Bone marrow (tissue), 2 donors: ENCODE measurements around the gene PPP1R2.
"Not testable (repeated sequence)": the region's sequence is repeated elsewhere in the genome, so short reads cannot be mapped to it uniquely, and the experiment has no call there.

Source experiments
- DNase-seq, 2 donors: peaks; one replicate each; lab custom pipeline; 2025; lab: John Stamatoyannopoulos, UW

The PPP1R2 gene

DNA sequence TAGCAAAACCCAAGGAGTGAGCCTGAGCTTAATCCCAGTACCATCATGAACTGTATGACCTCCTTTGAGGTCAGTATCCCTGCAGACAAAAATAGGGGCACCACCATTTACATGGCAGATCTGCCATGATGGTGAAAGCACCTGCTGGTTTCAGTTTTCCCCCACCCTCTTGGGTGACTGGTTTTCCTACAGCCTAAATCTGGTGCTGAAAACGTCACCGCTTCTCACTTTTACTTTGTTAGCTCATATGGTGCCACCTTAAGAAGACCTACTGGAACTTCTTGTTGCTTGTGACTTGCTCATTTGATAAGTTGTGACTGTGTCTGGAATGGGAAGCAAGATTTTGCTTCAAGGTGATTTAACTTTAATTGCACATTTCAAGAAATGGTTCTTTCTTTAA lies 5.1 kb downstream of the PPP1R2 start:
- DNase-seq: no peak

DNA sequence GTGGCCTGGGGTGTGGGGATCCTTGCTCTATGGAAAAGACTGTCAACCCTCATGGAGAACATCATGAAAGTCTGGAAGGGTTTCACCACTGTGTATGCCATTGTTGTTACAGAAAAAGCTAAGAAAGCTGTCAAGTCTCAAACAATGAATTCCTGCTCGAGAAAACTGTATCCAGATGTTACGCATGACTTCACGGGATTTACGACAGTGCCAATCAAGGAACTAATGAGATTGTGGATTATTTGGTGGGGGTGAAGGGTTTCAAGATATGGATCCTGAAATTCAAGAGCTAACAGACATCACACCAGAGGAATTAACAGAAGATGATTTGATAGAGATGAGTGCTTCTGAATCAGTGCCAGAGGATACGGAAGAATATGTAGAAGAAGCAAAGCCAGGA lies 7.8 kb downstream of the PPP1R2 start:
- DNase-seq: no peak

DNA sequence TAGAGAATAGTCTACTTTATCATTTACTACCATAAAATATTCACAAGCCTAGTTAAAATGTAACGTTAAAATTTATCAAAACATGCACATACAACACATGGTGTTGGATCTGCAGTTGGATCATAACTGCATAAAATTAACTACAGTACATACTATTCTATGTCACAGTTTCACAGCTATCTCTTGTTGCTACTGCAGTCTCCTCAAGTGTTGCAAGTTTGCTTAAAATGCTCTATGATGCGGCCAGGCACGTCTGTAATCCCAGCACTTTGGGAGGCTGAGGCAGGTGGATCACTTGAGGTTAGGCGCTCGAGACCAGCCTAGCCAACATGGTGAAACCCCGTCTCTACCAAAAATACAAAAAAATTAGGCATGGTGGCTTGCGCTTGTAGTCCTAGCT lies 10.3 kb downstream of the PPP1R2 start:
- DNase-seq: no peak

DNA sequence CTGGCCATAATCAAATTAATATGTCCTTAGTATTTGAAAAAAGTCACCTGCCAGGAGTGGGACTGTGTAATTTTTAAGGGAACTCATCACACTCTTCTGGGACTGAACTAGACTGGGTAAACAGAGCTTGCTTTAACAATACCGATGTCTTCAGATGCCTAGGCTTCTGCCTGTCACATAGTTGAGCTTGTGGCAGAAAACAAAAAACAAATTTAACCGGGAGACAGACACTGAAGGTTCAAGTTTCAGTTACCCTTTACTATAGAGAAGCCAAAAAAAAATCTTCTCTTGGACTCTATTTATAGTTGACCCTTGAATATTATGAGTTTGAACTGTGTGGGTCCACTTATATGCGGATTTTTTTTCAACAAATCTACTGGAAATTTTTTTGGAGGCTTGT lies 10.8 kb downstream of the PPP1R2 start:
- no peak for DNase-seq

DNA sequence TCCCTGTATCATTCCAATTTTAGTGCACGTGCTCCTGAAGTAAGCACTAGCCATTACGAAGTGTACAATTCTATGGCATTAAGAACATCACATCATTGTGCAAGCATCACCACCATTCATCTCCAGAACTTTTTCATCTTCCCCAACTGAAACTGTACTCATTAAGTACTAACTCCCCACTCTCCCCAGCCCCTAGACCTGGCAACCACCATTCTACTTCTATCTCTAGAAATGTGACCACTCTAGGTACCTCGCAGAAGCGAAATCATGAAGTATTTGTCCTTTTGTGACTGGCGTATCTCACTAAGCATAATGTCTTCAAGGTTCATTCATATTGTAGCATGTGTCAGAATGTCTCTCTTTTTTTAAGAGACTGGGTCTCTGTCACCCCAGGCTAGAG lies 11.4 kb downstream of the PPP1R2 start:
- no peak for DNase-seq

DNA sequence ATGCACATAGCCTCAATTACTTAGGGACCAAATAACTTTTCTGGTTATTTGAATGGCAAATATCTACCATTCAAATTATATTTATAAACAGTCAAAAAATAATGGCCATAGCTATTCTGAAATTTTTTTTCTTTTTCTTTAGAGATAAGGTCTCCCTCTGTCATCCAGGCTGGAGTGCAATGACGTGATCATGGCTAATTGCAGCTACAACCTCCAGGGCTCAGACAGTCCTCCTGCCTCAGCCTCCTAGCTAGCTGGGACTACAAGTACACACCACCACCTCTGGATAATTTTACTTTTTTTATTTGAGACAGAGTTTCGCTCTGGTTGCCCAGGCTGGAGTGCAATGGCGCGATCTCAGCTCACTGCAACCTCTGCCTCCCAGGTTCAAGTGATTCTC lies 16.6 kb downstream of the PPP1R2 start:
- DNase-seq: no peak

DNA sequence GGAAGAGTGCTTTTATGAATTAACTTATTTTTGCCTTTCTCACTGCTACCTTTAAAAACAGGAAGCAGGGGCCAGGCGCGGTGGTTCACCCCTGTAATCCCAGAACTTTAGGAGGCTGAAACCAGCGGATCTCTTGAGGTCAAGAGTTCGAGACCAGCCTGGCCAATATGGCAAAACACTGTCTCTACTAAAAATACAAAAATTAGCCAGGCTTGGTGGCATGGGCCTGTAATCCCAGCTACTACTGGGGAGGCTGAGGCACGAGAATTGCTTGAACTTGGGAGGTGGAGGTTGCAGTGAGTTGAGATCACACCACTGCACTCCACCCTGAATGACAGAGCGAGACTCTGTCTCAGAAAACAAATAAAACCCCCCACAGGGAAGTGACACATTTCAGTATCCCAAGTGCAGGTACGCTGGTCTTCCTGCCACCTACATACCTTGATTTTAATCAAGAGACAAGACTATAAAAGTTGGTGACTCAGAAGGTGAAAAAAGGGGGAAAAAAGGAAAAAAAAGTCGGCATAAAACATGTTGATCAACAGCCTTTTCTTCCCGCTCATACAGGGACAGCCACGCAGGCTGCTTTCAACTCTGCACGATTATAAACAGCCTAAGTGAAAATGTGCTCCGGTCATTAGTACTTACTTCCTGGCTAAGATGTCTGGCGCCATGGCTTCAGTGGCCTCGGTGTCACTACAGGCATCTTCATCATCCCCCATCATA lies 18.8 kb downstream of the PPP1R2 start:
- DNase-seq: no peak

DNA sequence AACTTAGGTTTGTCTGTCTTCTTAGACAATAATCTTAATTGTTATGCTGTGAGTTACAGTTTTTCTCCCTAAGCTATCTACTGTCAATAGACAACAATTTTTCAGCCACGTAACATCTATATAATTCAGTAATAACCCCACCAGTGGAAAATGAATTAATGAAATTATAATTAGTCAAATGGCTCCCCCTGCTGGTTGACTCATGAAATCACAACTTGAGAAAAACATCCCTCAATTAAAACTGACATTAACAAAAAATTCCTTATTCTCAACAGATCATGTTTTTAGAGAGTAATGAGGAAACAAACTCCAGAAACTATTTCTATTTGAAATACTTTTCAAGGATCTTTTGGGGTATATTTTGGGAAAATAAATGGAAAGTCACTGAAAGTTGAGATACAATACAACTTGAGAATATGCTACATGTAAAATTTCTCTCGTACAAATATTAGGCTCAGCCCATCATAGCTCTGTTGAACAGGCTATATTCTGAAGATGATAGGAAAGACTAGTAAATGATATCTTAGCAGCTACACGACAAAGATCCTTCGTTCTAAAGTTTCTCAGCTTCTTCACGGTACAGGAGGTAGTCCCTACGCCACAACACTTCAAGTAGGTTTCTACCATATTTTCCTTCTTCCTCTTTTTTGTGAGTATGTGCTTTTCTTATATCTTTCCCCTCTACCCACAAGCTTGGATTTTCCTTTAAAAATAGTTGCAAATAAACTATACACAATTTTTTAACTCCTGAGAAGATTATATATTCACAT lies 20.7 kb downstream of the PPP1R2 start:
- no peak for DNase-seq

DNA sequence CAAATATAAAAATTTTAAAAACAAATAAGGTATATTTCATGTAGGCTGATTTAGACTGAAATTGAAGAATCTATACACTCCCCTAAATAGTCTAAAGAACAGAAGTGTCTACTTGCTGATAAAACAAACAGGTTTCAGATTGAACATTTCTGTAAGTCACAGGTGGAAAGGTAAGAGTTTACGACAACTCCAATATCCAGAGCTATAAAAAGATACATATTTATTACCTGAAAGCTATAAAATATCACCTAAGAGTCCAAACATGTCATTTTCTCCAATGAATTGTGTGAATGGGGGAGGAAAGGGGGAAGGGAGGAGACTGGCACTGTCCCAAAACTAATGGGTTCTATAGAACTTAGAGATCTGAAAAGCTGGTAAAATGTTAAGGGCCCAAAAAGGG lies 26.1 kb downstream of the PPP1R2 start:
- no peak for DNase-seq

DNA sequence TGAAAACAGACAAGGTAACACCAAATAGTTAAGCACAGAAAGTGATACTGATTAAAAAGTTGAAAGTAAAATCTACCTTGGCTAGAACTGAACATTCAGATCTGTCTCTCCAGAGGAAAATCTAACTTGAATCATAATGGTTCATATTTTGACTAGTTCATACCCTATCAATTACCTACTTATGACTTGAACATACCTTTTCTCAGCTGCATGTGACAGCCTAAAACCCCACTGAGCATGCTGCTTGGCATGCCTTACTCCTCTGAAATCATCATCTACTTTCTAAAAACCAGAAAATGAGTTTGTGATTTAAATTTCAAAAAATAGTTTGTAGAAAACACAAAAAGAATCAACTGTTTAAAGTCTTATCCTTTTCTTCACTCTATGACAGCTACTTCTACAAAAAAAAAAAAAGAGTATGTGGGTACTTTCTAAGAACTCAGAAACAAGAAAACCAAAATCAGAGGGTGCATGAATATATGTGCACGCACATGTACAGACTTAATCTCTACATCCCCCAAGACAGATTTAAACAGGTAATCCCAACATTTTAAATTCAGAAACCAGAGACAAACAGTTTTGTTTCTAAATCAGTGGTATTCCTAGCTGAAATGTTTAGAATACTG lies 28.4 kb downstream of the PPP1R2 start:
- DNase-seq: not testable (repeated sequence)

DNA sequence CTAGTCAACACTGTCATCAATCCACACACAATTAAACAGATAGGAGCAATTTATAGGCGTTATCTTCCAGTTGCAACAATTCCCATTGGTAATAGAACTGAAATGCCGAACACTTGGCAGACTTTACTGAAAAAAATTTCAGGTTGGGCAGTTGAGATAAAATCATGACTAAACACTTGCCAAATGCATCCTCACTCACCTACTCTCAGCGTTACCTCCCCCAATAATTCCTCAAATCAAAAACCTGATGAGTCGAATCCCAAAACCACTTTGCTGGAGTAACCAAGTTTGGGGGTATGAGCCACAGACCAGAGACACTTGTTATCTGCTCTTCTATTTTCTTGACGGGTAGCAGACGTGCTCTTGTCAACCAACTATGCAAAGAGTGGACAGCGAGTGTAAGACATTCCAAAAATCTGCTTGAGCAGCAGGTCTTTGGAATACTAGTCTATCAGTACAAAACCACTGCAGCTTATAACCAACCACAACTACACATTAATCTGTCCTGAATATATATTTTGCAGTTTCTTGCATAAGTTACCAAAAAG lies 30.3 kb downstream of the PPP1R2 start:
- DNase-seq: no peak

DNA sequence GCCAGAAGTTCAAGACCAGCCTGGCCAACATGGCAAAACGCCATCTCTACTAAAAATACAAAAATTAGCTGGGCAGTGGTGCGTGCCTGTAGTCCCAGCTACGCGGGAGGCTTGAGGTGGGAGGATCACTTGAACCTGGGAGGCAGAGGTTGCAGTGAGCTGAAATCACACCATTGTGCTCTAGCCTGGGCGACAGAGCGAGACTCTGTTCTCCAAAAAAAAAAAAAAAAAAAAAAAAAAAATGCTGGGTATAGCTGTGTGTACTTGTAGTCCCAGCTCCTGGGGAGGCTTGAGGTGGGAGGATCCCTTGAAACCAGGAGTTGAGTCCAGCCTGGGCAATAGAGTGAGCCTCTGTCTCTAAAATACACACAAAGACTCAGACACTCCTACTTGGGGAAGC lies 32.0 kb downstream of the PPP1R2 start:
- DNase-seq: no peak

DNA sequence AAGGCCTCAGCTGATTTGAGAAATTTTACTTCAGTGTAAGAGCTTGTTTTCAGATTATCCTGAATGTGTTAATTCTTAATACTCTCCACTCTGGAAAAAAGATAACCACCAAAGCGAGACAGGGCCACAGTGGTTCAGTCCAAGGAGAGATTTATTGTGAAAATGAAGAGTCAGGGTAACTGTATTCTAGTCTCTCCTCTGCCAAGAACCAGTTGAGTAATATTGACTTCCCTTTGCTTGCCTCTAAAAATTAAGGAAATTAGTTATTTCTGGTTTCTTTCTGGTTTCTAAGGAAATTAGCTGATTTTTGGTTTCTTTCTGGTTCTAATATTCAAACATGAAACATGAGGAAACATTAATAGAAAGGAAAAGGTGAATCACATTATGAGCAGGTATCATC lies 34.9 kb downstream of the PPP1R2 start:
- DNase-seq: no peak

DNA sequence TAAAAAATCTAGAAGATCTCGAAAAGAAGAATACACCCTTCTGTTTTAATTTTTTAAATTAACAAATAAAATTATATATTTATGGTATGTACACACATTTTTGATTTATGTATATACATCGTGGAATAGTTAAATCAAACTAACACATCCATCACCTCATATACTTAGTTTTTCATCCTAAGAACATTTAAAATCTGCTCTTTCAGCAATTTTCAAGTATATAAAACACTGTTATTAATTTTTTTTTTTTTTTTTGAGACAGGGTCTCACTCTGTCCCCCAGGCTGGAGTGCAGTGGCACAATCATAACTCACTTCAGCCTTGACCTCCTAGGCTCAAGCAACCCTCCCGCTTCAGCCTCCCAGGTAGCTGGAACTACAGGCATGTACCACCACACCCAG lies 67.5 kb downstream of the PPP1R2 start:
- no peak for DNase-seq

DNA sequence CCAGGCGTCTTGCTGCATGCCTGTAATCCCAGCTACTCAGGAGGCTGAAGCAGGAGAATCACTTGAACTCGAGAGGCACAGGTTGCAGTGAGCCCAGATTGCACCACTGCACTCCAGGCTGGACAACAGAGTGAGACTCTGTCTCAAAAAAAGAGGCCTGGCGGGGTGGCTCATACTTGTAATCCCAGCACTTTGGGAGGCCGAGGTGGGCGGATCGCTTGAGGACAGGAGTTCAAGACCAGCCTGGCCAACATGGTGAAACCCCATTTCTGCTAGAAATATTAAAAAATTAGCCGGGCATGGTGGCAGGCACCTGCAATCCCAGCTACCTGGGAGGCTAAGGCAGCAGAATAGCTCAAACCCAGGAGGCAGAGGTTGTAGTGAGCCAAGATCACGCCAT lies 68.0 kb downstream of the PPP1R2 start:
- not testable (repeated sequence) for DNase-seq

DNA sequence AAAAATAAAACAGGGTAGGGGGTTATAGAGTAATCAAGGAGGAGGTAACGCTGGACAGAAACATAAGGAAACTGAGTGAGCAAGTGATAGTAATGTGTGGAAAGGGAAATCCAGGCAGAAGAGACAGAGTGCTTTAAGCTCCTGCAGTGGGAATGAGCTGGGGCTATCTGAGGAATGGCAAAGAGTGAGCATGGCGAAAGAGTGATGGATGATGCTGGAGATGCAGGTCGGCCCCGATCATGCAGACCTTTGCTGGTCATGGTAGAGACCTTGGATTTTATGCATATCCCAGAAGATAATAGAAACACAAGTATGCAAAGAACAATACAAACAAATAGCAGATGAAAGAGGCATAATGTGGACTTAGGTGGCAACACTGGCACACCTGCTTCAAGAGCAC lies 74.3 kb downstream of the PPP1R2 start:
- no peak for DNase-seq

DNA sequence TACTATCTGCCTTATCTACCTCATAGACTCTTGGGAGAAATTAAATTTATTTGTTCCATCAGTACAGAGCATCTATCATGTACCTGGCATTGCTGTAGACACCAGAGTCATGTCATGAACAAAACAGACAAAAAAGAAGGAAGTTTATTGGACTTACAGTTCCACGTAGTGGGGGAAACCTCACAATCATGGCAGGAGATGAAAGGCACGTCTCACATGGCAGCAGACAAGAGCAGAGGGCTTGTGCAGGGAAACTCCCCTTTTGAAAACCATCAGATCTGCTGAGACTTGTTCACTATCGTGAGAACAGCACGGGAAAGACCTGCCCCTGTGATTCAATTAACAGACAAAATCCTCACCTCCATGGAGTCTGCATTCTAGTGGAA lies 74.7 kb downstream of the PPP1R2 start:
- no peak for DNase-seq

DNA sequence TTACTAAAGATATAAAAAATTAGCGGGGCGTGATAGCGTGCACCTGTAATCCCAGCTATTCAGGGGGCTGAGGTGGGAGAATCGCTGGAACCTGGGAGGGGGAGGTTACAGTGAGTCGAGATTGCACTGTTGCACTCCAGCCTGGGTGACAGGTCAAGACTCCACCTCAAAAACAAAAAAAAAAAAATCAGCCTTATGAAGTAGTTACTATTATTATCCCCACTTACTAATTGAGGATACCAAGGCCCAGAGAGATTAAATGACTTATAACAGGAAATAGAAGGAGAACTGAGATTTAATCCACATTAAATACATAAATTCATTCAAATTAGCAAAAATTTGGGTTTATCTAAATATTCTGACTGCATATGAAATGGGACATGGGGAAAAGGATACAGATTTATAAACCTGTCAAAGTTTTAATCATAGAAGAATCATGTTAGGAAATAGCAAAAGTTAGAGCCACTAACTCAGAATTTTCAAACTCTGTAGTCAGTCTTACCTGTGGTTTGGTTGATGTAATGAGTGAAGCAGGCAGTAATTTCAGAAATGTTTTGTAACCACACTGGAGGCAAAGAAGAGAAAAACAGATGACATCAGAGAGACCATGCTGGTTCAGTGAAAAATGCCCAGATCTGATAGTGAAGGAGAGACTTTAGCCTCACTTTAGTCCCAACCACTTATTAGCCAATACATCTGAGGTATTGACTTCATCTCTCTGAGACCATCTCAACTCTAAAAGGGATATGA lies 75.3 kb downstream of the PPP1R2 start:
- DNase-seq: no peak

DNA sequence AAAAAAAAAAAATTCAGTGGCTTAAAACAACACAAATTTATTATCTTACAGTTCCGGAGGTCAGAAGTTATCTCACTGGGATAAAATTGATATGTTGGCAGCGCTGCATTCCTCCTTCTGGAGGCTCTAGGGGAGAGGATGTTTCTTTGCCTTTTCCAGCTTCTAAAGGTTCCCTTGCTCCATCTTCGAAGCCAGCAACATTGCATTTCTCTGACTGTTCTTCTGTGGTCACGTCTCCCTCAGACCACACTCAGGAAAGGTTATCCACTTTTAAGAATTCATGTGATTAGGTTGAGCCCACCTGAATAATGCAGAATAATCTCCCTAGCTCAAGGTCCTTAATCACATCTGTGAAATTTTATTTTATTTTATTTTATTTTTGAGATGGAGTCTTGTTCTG lies 76.9 kb downstream of the PPP1R2 start:
- DNase-seq: no peak
